Neural cell (in vitro differentiated cells): ENCODE data around the gene SLC35A4. TPM values are rescaled to one million over a fixed set of nuclear protein-coding genes. Genes with fewer than 3 reads are reported as not detected.

ENCODE experiments used
- H2AFZ ChIP-seq: fragments of 200-600, 300-800 bp; sonication (generic), shearing (Covaris generic); 2 replicates; pipeline ENCODE4 v1.6.0; 2014; ENCODE audit warnings: low read depth, mild to moderate bottlenecking, antibody characterized with exemption, low read length, moderate library complexity
- H3F3A ChIP-seq: fragments of 200-600 bp; shearing (Covaris generic); 2 replicates; pipeline ENCODE4 v1.6.1; 2016; ENCODE audit warnings: mild to moderate bottlenecking, moderate library complexity, mixed read lengths, antibody characterized with exemption, low read length; ENCODE audit not compliant: insufficient read depth, poor library complexity, severe bottlenecking
- H3K27ac ChIP-seq: fragments of 200-600, 300-800 bp; sonication (generic), shearing (Covaris generic); 2 replicates; pipeline ENCODE4 v1.5.1; 2014; ENCODE audit warnings: mild to moderate bottlenecking, low read length, moderate library complexity
- H3K27me3 ChIP-seq: fragments of 300-800, 200-600 bp; sonication (generic), shearing (Covaris generic); 2 replicates; pipeline ENCODE4 v1.6.0; 2014; ENCODE audit warnings: mild to moderate bottlenecking, low read depth, low read length, moderate library complexity; ENCODE audit not compliant: insufficient read depth
- H3K36me3 ChIP-seq: fragments of 300-800, 200-600 bp; sonication (generic), shearing (Covaris generic); 2 replicates; pipeline ENCODE4 v1.5.1; 2014; ENCODE audit warnings: mild to moderate bottlenecking, antibody characterized with exemption, low read length, moderate library complexity; ENCODE audit not compliant: insufficient read depth
- H3K4me2 ChIP-seq: fragments of 300-800, 200-600 bp; sonication (generic), shearing (Covaris generic); 2 replicates; pipeline ENCODE4 v1.6.0; 2014; ENCODE audit warnings: mild to moderate bottlenecking, low read length
- H3K4me3 ChIP-seq: fragments of 300-800, 200-600 bp; sonication (generic), shearing (Covaris generic); 2 replicates; pipeline ENCODE4 v1.5.1; 2014; ENCODE audit warnings: mild to moderate bottlenecking, low read length, moderate library complexity
- H3K79me2 ChIP-seq: fragments of 200-600 bp; shearing (Covaris generic); replicated peaks from 2 replicates; pipeline ENCODE4 v1.6.0; 2014; ENCODE audit warnings: mild to moderate bottlenecking, low read length, moderate library complexity; ENCODE audit not compliant: insufficient read depth
- H3K9ac ChIP-seq: fragments of 300-800, 200-600 bp; sonication (generic), shearing (Covaris generic); 2 replicates; pipeline ENCODE4 v1.6.1; 2016; ENCODE audit warnings: mild to moderate bottlenecking, low read length, mixed read lengths
- H3K9me2 ChIP-seq: fragments of 200-600 bp; shearing (Covaris generic); 2 replicates; pipeline ENCODE4 v1.6.1; 2016; ENCODE audit warnings: mild to moderate bottlenecking, low read length, mixed read lengths; ENCODE audit not compliant: insufficient read depth
- H3K9me3 ChIP-seq: fragments of 200-600, 300-800 bp; sonication (generic), shearing (Covaris generic); 2 replicates; pipeline ENCODE4 v1.6.1; 2016; ENCODE audit warnings: mild to moderate bottlenecking, mixed run types, low read length, moderate library complexity, mixed read lengths
- H4K20me1 ChIP-seq: fragments of 200-600 bp; shearing (Covaris generic); 2 replicates; pipeline ENCODE4 v1.6.1; 2016; ENCODE audit warnings: mild to moderate bottlenecking, mixed run types; ENCODE audit not compliant: insufficient read depth
- CTCF ChIP-seq: fragments of 450-650 bp; IDR thresholded peaks from 2 replicates; pipeline ENCODE4 v1.5.1; 2014; ENCODE audit warnings: antibody characterized with exemption, mild to moderate bottlenecking, moderate library complexity; ENCODE audit not compliant: poor library complexity, severe bottlenecking
- EP300 ChIP-seq: fragments of 450-650 bp; conservative IDR thresholded peaks from 2 replicates; pipeline ENCODE4 v1.6.1; 2014; ENCODE audit warnings: antibody characterized with exemption, mild to moderate bottlenecking, moderate library complexity; ENCODE audit not compliant: poor library complexity, severe bottlenecking
- EZH2 ChIP-seq: fragments of 200-600, 300-800 bp; shearing (Covaris generic), sonication (generic); IDR thresholded peaks from 2 replicates; pipeline ENCODE4 v1.6.1; 2014; ENCODE audit warnings: antibody characterized with exemption, low read length, borderline replicate concordance, mild to moderate bottlenecking; ENCODE audit not compliant: insufficient read depth, poor library complexity, severe bottlenecking
- MXI1 ChIP-seq: fragments of 450-650 bp; conservative IDR thresholded peaks from 2 replicates; pipeline ENCODE4 v1.6.1; 2014; ENCODE audit warnings: antibody characterized with exemption, mild to moderate bottlenecking; ENCODE audit not compliant: poor library complexity, severe bottlenecking
- POLR2AphosphoS5 ChIP-seq: IDR thresholded peaks from 2 replicates; pipeline ENCODE4 v1.6.1; 2012
- RAD21 ChIP-seq: fragments of 450-650 bp; conservative IDR thresholded peaks from 2 replicates; pipeline ENCODE4 v1.6.1; 2014; ENCODE audit warnings: antibody characterized with exemption, mild to moderate bottlenecking, moderate library complexity
- REST ChIP-seq: IDR thresholded peaks from 2 replicates; pipeline ENCODE4 v1.6.1; 2012; ENCODE audit warnings: borderline replicate concordance
- SMC3 ChIP-seq: fragments of 450-650 bp; conservative IDR thresholded peaks from 2 replicates; pipeline ENCODE4 v1.6.1; 2014; ENCODE audit warnings: antibody characterized with exemption, mild to moderate bottlenecking, moderate library complexity; ENCODE audit not compliant: poor library complexity
- TAF1 ChIP-seq: IDR thresholded peaks from 2 replicates; pipeline ENCODE4 v1.6.1; 2012; ENCODE audit warnings: low read depth
- polyA plus RNA-seq: library from polyadenylated mRNA; depleted of rRNA; stranded (reverse); fragments of >200 nt; gene quantifications from 2 replicates; pipeline ENCODE4 v1.2.3, GENCODE V29; 2014

Gene SLC35A4
- polyA plus RNA-seq, 1 donor from 2014 or later, result 8.1 TPM

GRCh38 chr5:140557965-140558364 is 6.7 kb upstream of the SLC35A4 start:
- H3K9me3 ChIP-seq, result no peaks in the 10 kb centered on the region
- no peaks in the 10 kb centered on the region for H3K9me2 ChIP-seq
- peak overlapping the region; percentile 67 for H2AFZ ChIP-seq
- peak overlapping the region; percentile 75 for H3K4me3 ChIP-seq
- no peaks in the 10 kb centered on the region for H3K36me3 ChIP-seq
- H3K9ac ChIP-seq, result peak overlapping the region; percentile 84
- H3K27ac ChIP-seq, result peak overlapping the region; percentile 90
- H3K4me2 ChIP-seq, result peak overlapping the region; percentile 77
- H3F3A ChIP-seq, result no peaks in the 10 kb centered on the region
- TF ChIP-seq EZH2 (no peak), POLR2AphosphoS5 (no peak)
- H3K27me3 ChIP-seq, result no peaks in the 10 kb centered on the region
- no peaks in the 10 kb centered on the region for H4K20me1 ChIP-seq
- H3K79me2 ChIP-seq, result peaks cover 22% of the 10 kb centered on the region

- no peaks in the 10 kb centered on the region for H3F3A ChIP-seq
- H3K9ac ChIP-seq, result no peak overlapping the region
- no peaks in the 10 kb centered on the region for H3K9me2 ChIP-seq
- H3K27me3 ChIP-seq, result no peaks in the 10 kb centered on the region
- no peak overlapping the region for H2AFZ ChIP-seq
- TF ChIP-seq POLR2AphosphoS5, result no peak
- no peak for TF ChIP-seq MXI1
- no peak for TF ChIP-seq RAD21
- TF ChIP-seq REST, result no peak
- TF ChIP-seq SMC3, result no peak
- no peak for TF ChIP-seq EP300
- no peak for TF ChIP-seq TAF1
- no peak for TF ChIP-seq EZH2
- TF ChIP-seq CTCF, result no peak
- no peaks in the 10 kb centered on the region for H3K9me3 ChIP-seq
- no peak overlapping the region for H3K27ac ChIP-seq
- no peaks in the 10 kb centered on the region for H4K20me1 ChIP-seq
- H3K4me3 ChIP-seq, result no peak overlapping the region
- H3K36me3 ChIP-seq, result no peaks in the 10 kb centered on the region
- no peak overlapping the region for H3K4me2 ChIP-seq
- peaks cover 20% of the 10 kb centered on the region for H3K79me2 ChIP-seq
Measured at GRCh38 chr5:140558542-140558941, 6.1 kb upstream of the SLC35A4 start.

- Histone ChIP-seq H3F3A (no peaks in the 10 kb centered on the region), H3K9me3 (no peaks in the 10 kb centered on the region), H4K20me1 (no peaks in the 10 kb centered on the region), H2AFZ (no peak overlapping the region), H3K27ac (no peak overlapping the region), H3K4me2 (no peak overlapping the region), H3K9me2 (no peaks in the 10 kb centered on the region), H3K36me3 (no peaks in the 10 kb centered on the region), H3K27me3 (no peaks in the 10 kb centered on the region), H3K4me3 (no peak overlapping the region), H3K79me2 (peaks cover 23% of the 10 kb centered on the region), H3K9ac (no peak overlapping the region)
- TF ChIP-seq EP300 (no peak), TAF1 (no peak), REST (no peak), POLR2AphosphoS5 (no peak), RAD21 (no peak), SMC3 (no peak), EZH2 (no peak)
Measured at GRCh38 chr5:140560227-140560626, 4.4 kb upstream of the SLC35A4 start.
